HL-60/S4 (cell line): ENCODE measurements around the gene CDIPT.
"Not testable (repeated sequence)": the region's sequence is repeated elsewhere in the genome, so short reads cannot be mapped to it uniquely, and the experiment has no call there.

ENCODE experiments used
- in situ Hi-C: fragments of 300-500 bp; cut with MboI; formaldehyde crosslinking; loops from 2 replicates; pipeline ENCODE4 v1.14.3; 2022; ENCODE audit warnings: low sequenced_read_pairs

The CDIPT gene

GRCh38 chr16:29897333-29897732 lies 34.3 kb upstream of the CDIPT start:
- in situ Hi-C loops: no loop called here

DNA sequence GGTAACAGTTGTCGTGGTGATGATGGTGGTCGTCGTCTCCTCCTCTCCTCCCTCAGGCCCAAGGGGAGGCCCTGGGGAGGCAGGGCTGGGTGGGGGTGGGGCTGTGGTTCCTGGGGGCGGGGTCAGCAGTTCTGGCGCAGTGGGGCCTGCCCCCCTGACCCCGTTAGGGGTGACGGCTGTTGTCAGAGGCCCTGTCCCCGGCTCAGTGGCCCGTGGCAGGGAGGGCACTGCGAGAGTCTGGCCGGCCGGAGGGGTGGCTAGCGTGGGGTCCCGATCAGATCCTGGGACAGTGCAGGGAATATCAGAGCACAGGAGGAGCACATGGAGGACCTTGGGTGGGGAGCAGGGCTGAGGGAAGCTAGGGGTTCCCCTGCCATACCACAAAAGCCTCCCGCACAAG lies 33.8 kb upstream of the CDIPT start:
- in situ Hi-C loops: no loop called here

DNA sequence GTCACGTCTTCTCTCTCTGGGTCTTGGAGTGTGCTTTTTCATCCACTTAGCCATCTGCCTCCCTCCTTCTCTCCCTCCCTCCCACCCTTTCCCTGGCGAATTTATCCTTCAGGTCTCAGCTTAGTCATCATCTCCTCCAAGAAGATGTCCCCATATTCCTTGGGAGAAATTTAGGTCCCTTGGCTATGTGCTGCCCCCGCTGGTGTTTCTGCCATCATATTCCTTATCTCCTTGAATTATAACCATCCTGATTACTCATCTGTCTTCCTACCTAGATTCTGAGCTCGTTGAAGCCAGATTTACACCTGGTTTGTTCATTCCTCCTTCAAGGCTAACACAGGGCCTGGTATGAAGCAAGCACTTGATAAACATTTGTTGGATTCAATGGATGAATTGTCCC lies 31.3 kb upstream of the CDIPT start:
- in situ Hi-C loops: no loop called here

DNA sequence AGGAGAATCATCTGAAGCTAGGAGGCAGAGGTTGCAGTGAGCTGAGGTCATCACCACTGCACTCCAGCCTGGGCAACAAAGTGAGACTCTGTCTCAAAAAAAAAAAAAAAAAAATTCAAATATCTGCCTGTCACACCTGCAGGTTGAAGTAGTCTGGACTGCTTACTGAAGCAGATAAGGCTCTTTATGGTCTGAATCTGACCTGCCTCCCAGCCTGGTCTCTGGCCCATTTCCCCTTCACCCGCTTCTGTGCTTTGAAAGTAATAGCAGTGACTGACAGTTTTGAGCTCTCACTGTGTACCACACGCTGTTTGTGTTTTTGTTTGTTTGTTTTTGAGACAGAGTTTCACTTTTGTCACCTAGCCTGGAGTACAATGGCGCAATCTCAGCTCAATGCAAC lies 30.5 kb upstream of the CDIPT start:
- in situ Hi-C loops: no loop called here

- in situ Hi-C loops: no loop called here
Observed at GRCh38 chr16:29892458-29892813, 29.4 kb upstream of the CDIPT start.

GRCh38 chr16:29891525-29892457 lies 28.8 kb upstream of the CDIPT start:
- in situ Hi-C loops: no loop called here

DNA sequence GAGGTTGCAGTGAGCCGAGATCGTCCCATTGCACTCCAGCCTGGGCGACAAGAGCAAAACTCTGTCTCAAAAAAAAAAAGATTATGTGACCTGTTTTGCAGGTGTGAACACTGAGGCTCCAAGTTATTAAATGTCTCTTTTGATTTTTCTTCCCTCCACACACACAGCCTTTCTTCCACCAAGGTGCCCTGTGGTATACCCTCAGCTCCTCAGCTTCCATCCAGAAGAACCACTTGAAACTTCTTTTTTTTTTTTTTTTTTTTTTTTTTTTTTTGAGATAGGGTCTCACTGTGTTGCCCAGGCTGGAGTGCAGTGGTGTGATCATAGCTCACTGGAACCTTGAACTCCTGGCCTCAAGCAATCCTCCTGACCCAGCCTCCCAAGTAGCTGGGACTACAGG lies 26.3 kb upstream of the CDIPT start:
- in situ Hi-C loops: not testable (repeated sequence)

DNA sequence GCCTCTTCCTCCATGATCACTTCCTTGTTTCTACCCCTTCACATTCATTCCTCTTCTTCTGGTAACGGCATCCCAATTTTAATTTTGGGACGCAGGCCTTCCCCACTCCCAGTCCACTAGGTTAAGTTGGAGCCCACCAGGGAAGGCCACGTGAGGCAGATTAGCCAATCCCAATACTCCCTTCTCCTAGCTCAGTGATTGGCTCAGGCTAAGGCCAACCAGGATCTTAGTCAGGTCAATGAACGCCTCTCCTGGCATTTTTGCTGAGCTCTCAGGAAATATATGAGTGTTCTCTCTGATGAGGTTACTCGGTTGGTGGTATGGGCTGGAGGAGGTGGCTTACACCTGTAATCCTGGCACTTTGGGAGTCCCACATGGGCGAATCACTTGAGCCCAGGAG lies 21.0 kb upstream of the CDIPT start:
- in situ Hi-C loops: no loop called here

DNA sequence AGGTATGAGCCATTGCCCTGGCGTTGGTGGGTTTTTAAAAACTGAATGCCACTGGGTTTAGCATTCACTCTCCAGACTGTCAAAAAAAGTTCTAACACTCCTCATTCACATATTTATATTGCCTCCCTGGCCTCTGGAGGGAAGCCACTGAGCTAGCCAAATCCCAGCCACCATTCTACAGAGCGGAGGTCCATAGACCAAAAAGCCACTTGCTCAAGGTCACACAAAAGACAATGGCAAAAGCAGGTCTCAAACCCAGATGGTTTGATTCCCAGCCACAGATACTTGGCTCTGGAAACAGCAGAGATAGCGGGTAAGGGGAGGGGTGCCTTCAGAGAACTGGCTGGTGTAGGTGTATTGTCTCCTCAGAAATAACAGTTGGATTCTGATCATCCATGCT lies 18.0 kb upstream of the CDIPT start:
- in situ Hi-C loops: no loop called here

GRCh38 chr16:29878172-29878571 lies 15.1 kb upstream of the CDIPT start:
- in situ Hi-C loops: no loop called here

DNA sequence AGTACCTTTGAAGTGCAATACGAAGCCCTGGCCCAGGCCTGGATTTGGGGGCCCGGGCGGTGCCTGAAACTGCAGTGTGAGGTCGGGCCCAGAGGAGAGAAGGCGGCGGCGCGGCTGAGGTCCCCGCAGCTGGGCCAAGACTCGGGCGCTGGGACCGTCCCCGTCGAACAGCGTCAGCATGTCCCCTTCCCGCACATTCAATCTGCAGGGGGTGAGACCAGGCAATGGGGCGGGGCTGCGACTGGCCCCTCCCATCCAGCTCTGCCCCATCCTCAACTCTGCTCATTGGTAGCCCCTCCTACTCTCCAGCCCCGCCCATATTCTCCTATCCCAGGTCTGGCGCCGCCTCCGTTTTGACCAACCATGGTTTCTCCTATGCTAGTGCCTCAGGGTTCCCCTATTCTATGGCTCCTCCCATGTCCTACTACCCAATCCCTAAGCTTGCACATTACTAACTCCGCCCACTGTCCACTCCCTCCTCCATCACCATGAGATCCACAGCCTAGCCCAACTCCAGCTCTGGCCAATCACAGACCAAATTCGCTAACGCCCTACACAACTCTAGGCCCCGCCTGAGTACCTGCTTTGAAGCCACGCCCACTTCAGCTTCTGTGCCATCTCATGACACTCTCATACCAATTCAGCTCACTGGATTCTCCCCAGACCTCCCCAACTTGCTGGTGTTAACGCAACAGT lies 14.4 kb upstream of the CDIPT start:
- in situ Hi-C loops: no loop called here

- in situ Hi-C loops: no loop called here
Observed at GRCh38 chr16:29876594-29877249, 13.7 kb upstream of the CDIPT start.

DNA sequence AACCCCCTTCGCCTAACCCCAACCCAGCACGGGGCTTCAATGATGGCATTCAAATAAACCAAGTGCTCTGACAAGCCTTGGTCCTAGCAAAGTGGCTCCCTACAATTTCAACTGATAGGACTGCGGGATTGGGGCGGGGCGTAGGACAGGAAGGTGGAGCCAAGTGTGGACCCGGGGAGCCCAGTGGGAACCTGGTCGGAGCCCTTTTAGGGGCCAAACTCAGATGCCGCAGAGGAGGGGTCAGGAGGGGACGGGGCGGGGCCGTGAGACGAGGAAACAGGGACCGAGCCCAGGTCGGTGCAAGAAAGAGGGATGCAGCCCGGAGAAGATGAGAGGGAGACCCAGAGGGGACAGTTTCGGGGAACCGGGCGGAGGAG lies 13.2 kb upstream of the CDIPT start:
- in situ Hi-C loops: no loop called here

GRCh38 chr16:29875206-29875605 lies 12.2 kb upstream of the CDIPT start:
- in situ Hi-C loops: no loop called here

- in situ Hi-C loops: no loop called here
Observed at GRCh38 chr16:29873319-29873718, 10.3 kb upstream of the CDIPT start.

DNA sequence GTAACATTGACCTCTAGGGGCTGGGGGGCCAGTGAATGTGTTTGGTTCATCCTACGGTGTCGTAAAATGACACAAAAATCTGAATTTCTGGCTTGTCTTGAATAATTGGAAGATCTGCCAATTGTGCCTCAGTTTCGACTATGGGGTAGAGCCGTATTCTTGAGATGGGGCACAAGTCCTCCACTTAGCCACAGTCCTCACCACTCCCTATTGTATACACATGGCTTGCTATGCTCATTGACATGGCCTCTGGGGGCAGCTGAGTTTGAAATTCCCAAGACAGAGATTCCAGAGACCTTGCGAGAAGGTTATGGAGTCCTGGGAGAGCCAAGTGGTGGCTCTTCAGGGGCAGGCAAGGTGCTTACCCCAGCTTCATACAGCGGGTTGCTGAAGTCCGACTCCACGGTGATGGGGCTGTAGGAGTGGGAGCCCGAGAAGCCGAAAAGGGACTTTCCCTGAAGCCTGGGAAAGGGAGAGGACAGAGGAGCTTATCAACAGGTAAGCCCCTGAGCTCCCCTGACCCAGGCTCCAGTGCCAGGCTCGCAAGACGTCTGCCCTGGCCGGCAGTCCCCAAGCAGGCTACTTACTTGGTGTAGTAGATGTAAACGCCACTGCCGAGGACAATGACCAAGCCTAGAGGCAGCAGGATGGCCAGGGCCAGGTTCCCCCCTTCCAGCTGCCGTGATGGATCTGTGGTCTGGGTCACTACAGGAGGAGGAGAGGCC lies 9.0 kb upstream of the CDIPT start:
- in situ Hi-C loops: no loop called here

DNA sequence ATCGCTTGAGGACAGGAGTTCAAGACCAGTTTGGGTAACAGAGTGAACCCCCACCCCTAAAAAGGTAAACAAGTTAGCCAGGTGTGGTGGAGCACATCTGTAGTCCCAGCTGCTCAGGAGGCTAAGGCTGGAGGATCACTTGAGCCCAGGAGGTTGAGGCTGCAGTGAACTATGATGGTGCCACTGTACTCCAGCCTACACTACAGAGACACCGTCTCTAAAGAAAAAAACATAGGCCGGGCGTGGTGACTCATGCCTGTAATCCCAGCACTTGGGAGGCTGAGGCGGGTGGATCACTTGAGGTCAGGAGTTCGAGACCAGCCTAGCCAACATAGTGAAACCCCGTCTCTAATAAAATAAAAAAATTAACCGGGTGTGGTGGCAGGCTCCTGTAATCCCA lies 6.0 kb upstream of the CDIPT start:
- in situ Hi-C loops: not testable (repeated sequence)

DNA sequence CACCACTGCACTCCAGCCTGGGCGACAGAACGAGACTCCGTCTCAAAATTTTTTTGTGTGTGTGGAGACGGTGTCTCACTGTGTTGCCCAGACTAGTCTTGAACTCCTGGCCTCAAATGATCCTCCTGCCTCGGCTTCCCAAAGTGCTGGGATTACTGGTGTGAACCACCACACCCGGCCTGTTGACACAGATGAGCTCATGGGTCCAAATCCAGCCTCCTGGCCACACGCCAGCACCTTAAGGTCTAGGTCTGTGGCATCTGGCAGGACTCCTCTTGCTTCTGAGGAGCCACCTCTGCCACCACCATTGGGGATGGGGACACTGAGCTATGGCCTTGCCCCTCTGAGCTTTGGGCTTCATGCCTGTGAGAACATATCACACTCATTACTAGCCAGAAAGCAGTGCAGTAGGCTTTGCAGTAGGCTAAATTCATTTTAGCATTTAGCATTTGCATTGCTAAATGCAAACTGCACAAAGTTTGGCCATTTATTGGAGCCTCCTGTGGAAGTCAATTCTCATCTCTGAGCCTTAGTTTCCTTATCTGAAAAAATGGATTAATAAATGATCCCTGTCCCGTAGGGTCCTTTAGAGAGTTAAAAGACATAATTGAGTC lies 5.5 kb upstream of the CDIPT start:
- in situ Hi-C loops: no loop called here

DNA sequence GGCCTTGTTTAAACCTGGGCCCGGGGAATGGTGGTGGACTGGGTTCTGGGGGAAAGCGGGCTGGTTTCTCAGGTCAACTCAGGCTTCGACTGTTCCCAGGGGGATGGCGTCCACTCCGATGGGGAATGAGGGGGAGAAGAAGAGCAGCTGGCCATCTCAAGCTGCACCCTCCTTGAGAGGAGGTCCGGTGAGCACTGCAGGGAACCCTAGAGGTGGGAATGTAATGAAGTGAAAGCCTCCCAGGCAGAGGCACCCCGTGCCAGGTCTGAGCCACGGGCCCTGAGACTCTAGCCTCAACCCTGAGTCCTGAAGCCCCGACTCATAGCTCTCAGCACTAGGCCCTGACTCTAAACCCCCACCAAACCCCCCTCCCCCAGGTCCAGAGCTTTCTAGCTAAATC lies 1.2 kb upstream of the CDIPT start:
- in situ Hi-C loops: no loop called here

DNA sequence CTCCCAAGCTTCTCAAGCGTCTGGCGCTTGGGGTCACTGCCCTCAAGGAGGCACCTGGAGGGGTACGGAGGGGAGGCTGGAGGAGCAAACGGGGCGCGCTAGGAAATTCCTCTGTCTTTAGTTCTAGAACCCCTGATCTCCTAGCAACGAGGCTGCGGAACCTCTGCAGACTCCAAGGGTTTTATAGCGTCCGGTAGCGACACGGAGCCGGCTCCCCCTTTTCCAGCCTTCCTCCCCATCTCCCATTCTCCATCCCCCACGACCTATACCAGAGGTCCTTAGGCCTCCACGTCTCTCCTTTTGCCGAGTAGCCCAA lies 601 bp upstream of the CDIPT start:
- in situ Hi-C loops: no loop called here

- in situ Hi-C loops: no loop called here
Observed at GRCh38 chr16:29862383-29862883, 593 bp downstream of the CDIPT start.
